Measurements from ENCODE around the gene SOAT1.

- no peak for TF ChIP-seq CTCF (conservative IDR thresholded peaks at IDR 0.05 in 1 of 2, IDR thresholded peaks at IDR 0.05 in 1 of 2; ENCODE audit: extremely low read depth in 1 of 2, insufficient read depth in 1 of 2, low read depth in 1 of 2, low read length in 2 of 2)
- no peak for TF ChIP-seq EZH2 (IDR thresholded peaks at IDR 0.05; ENCODE audit: borderline replicate concordance, low read length)
Measured at GRCh38 chr1:179372160-179372559, 78.6 kb downstream of the SOAT1 start.
